Measurements from ENCODE around the gene ZEB2. TPM values are rescaled to one million over a fixed set of nuclear protein-coding genes. Genes with fewer than 3 reads are reported as not detected.

ZEB2 gene
- polyA plus RNA-seq, 2 of the 4 experiments (the other 2 are of a cell fraction): 4.2 to 7.0 TPM

GRCh38 chr2:144401036-144401435 lies 118.9 kb downstream of the ZEB2 start:
- no peak for ATAC-seq
- FAIRE-seq: no peak
- POLR2A ChIA-PET: no interaction called here
- Histone ChIP-seq H3K4me2 (no peak overlapping the region), H3K4me1 (no peaks in the 10 kb centered on the region), H3K9me3 (no peaks in the 10 kb centered on the region), H3K27ac (no peak overlapping the region), H3K4me3 (no peak overlapping the region)
- no peak for DNase-seq (ENCODE audit: low read depth in 1 of 2, low spot score in 1 of 2)
- WGBS (ENCODE audit: missing lambda C conversion rate): 92% methylated on average over 3 of the region's 3 CpGs
- TF ChIP-seq HOXA7 (CRISPR knock-in tag; IDR thresholded peaks at IDR 0.05) (no peak), NFE2L2 (conservative IDR thresholded peaks at IDR 0.05; ENCODE audit: low read length) (no peak), RCOR1 (IDR thresholded peaks at IDR 0.05; ENCODE audit: low read depth, low read length) (no peak), EHMT2 (IDR thresholded peaks at IDR 0.05; ENCODE audit: low read depth) (no peak), JUNB (IDR thresholded peaks at IDR 0.05) (no peak)
- CTCF ChIA-PET: no interaction called here

- ATAC-seq (no peak), DNase-seq (ENCODE audit: low read depth in 1 of 2, low spot score in 1 of 2) (no peak), FAIRE-seq (peak; percentile 7)
- no peak overlapping the region for H3K4me2 ChIP-seq
- no peaks in the 10 kb centered on the region for H3K4me1 ChIP-seq
- ChIA-PET CTCF (interaction anchor here (0.7 to 1.0 kb wide), 2 partner anchors 9 to 644 kb away, joined by 3 to 4 read pairs; no protein-coding TSS in a partner anchor), POLR2A (no interaction called here)
- 94% methylated on average over 6 of the region's 6 CpGs for WGBS (ENCODE audit: missing lambda C conversion rate)
- TF ChIP-seq MAX (IDR thresholded peaks at IDR 0.05): no peak
- no peak for TF ChIP-seq HOXB13 (CRISPR knock-in tag; IDR thresholded peaks at IDR 0.05; ENCODE audit: low read depth)
- no peak overlapping the region for H3K4me3 ChIP-seq
- H3K9me3 ChIP-seq: no peaks in the 10 kb centered on the region
- no peak overlapping the region for H3K27ac ChIP-seq
These were observed 123.6 kb downstream of the ZEB2 start for GRCh38 chr2:144396318-144396717.

- ATAC-seq: no peak
- no peak for DNase-seq (ENCODE audit: low read depth in 1 of 2, low spot score in 1 of 2)
- FAIRE-seq: no peak
- no peak overlapping the region for H3K4me3 ChIP-seq
- no peak for TF ChIP-seq EHF (CRISPR knock-in tag; IDR thresholded peaks at IDR 0.05)
- no peak for TF ChIP-seq ZNF302 (CRISPR knock-in tag; IDR thresholded peaks at IDR 0.05)
- no peak for TF ChIP-seq RARB (CRISPR knock-in tag; IDR thresholded peaks at IDR 0.05)
- TF ChIP-seq ZC3H11A (IDR thresholded peaks at IDR 0.05): no peak
- no peak for TF ChIP-seq RNF2 (IDR thresholded peaks at IDR 0.05; ENCODE audit: borderline replicate concordance, low read depth)
- TF ChIP-seq PHF8 (IDR thresholded peaks at IDR 0.05; ENCODE audit: borderline replicate concordance, low read depth): no peak
- no peak for TF ChIP-seq ZFP36 (IDR thresholded peaks at IDR 0.05; ENCODE audit: borderline replicate concordance, partially characterized antibody)
- TF ChIP-seq HOXB13 (CRISPR knock-in tag; IDR thresholded peaks at IDR 0.05; ENCODE audit: low read depth): no peak
- TF ChIP-seq, protein P1, sequence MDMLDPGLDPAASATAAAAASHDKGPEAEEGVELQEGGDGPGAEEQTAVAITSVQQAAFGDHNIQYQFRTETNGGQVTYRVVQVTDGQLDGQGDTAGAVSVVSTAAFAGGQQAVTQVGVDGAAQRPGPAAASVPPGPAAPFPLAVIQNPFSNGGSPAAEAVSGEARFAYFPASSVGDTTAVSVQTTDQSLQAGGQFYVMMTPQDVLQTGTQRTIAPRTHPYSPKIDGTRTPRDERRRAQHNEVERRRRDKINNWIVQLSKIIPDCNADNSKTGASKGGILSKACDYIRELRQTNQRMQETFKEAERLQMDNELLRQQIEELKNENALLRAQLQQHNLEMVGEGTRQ (IDR thresholded peaks at IDR 0.05): no peak
- H3K9me3 ChIP-seq: no peaks in the 10 kb centered on the region
- 97% methylated on average over 1 of the region's 1 CpG for WGBS (ENCODE audit: missing lambda C conversion rate)
- H3K4me1 ChIP-seq: no peaks in the 10 kb centered on the region
- no peak overlapping the region for H3K27ac ChIP-seq
- CTCF ChIA-PET: no interaction called here
- no peak overlapping the region for H3K4me2 ChIP-seq
- POLR2A ChIA-PET: no interaction called here
These were observed 129.4 kb downstream of the ZEB2 start for GRCh38 chr2:144390424-144391020.

DNA sequence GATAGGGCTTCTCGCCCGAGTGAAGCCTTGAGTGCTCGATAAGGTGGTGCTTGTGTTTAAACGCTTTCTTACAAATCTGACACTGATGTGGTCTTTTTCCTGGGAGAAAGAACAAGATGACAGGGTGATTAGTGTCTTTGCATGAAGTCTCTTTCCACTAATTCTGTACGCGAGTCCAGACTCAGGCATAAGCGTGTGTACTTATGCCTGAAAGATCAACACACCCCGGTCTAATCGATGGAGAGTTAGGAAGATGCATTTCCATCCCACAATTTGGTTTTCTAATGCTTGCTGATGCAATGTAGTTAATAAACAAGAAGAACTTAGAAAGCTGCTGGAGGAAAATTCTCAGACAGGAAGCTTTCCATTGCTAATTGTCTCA lies 130.0 kb downstream of the ZEB2 start:
- ChIA-PET CTCF (interaction anchor here (0.6 kb wide), 1 partner anchor 425 kb away, joined by 3 read pairs; no protein-coding TSS in a partner anchor), POLR2A (no interaction called here)
- Histone ChIP-seq H3K4me1 (no peaks in the 10 kb centered on the region), H3K9me3 (no peaks in the 10 kb centered on the region), H3K4me2 (peak overlapping the region; percentile 51; the same call in 2 of the 3 replicates), H3K4me3 (no peak overlapping the region; the same call in 2 of the 3 replicates), H3K27ac (no peak overlapping the region)
- DNase-seq (ENCODE audit: low read depth in 1 of 2, low spot score in 1 of 2) (no peak), FAIRE-seq (no peak), ATAC-seq (no peak)
- TF ChIP-seq POLR2A (IDR thresholded peaks at IDR 0.05; ENCODE audit: low read length): no peak
- TF ChIP-seq, protein P2, sequence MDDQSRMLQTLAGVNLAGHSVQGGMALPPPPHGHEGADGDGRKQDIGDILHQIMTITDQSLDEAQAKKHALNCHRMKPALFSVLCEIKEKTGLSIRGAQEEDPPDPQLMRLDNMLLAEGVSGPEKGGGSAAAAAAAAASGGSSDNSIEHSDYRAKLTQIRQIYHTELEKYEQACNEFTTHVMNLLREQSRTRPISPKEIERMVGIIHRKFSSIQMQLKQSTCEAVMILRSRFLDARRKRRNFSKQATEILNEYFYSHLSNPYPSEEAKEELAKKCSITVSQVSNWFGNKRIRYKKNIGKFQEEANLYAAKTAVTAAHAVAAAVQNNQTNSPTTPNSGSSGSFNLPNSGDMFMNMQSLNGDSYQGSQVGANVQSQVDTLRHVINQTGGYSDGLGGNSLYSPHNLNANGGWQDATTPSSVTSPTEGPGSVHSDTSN (IDR thresholded peaks at IDR 0.05): no peak
- no peak for TF ChIP-seq SREBF2 (IDR thresholded peaks at IDR 0.05)
- no peak for TF ChIP-seq HOXB5 (CRISPR knock-in tag; IDR thresholded peaks at IDR 0.05)
- TF ChIP-seq EHMT2 (IDR thresholded peaks at IDR 0.05; ENCODE audit: low read depth): no peak
- no peak for TF ChIP-seq GATA3 (IDR thresholded peaks at IDR 0.05; ENCODE audit: borderline replicate concordance)
- TF ChIP-seq POLR2AphosphoS2 (conservative IDR thresholded peaks at IDR 0.05; ENCODE audit: low read length): no peak
- 76% methylated on average over 9 of the region's 9 CpGs for WGBS (ENCODE audit: missing lambda C conversion rate)
